HEK293 (cell line): ENCODE data around the gene PHACTR1.

Experiments
- CTCF ChIA-PET: fragments of 350-600 bp; formaldehyde crosslinking; extraction: SDS; loops from one replicate; lab custom pipeline; 2021; ENCODE audit warnings: antibody characterized with exemption; lab: Yijun Ruan, JAX
- POLR2A ChIA-PET: fragments of 300-600 bp; formaldehyde crosslinking; extraction: SDS; loops from one replicate; lab custom pipeline; 2020; ENCODE audit warnings: antibody characterized with exemption, inconsistent platforms; lab: Yijun Ruan, JAX
- H3K27ac ChIP-seq: fragments of 200-500 bp; sonication (Bioruptor generic); 2 replicates; pipeline ENCODE4 v1.5.1; 2014; ENCODE audit warnings: low read depth, low read length, control low read depth, inconsistent platforms; ENCODE audit errors: extremely low read depth
- H3K36me3 ChIP-seq, 2 experiments: fragments of 200-500 bp in 1 of 2; sonication (Bioruptor generic) in 1 of 2; 1 replicate in 1 of 2; 2 replicates in 1 of 2; pipeline ENCODE4 v1.5.1; 2014 to 2017; ENCODE audit warnings: inconsistent platforms in 2 of 2, low read length in 2 of 2; ENCODE audit not compliant: control insufficient read depth in 2 of 2, insufficient read depth in 1 of 2
- H3K4me1 ChIP-seq: fragments of 200-500 bp; sonication (Bioruptor generic); 2 replicates; pipeline ENCODE4 v1.5.1; 2014; ENCODE audit warnings: mild to moderate bottlenecking, low read length, inconsistent platforms; ENCODE audit not compliant: control insufficient read depth, insufficient read depth
- H3K4me3 ChIP-seq: 2 replicates; pipeline ENCODE4 v1.5.1; 2011; ENCODE audit warnings: low read depth, mild to moderate bottlenecking, control low read depth, low read length, moderate library complexity
- H3K9me3 ChIP-seq: fragments of 200-500 bp; sonication (Bioruptor generic); 2 replicates; pipeline ENCODE4 v1.5.1; 2014; ENCODE audit warnings: low read depth, low read length, inconsistent platforms; ENCODE audit not compliant: control insufficient read depth, insufficient read depth
- HOXC10 ChIP-seq: sonication (generic); formaldehyde crosslinking; IDR thresholded peaks from 2 replicates; pipeline ENCODE4 v1.8.1; 2023; ENCODE audit warnings: mild to moderate bottlenecking, missing genetic modification reagents
- KLF8 ChIP-seq: fragments of 450-650 bp; formaldehyde crosslinking; IDR thresholded peaks from 2 replicates; pipeline ENCODE4 v1.5.1; 2016; ENCODE audit warnings: missing biosample characterization, missing genetic modification characterization
- KLF9 ChIP-seq: fragments of 450-650 bp; formaldehyde crosslinking; IDR thresholded peaks from 2 replicates; pipeline ENCODE4 v1.5.1; 2016; ENCODE audit warnings: missing biosample characterization, missing genetic modification characterization, low read depth
- ZBTB1 ChIP-seq: fragments of 450-650 bp; formaldehyde crosslinking; IDR thresholded peaks from 2 replicates; pipeline ENCODE4 v1.5.1; 2016; ENCODE audit warnings: missing biosample characterization, missing genetic modification characterization
- ZNF112 ChIP-seq: fragments of 450-650 bp; formaldehyde crosslinking; IDR thresholded peaks from 2 replicates; pipeline ENCODE4 v1.5.0; 2017; ENCODE audit warnings: missing biosample characterization, missing genetic modification characterization
- ZNF121 ChIP-seq: fragments of 450-650 bp; formaldehyde crosslinking; IDR thresholded peaks from 2 replicates; pipeline ENCODE4 v1.5.1; 2016; ENCODE audit warnings: missing biosample characterization, missing genetic modification characterization
- ZNF157 ChIP-seq: fragments of 450-650 bp; formaldehyde crosslinking; IDR thresholded peaks from 2 replicates; pipeline ENCODE4 v1.5.1; 2016; ENCODE audit warnings: missing biosample characterization, missing genetic modification characterization
- ZNF169 ChIP-seq: fragments of 450-650 bp; formaldehyde crosslinking; IDR thresholded peaks from 2 replicates; pipeline ENCODE4 v1.5.1; 2016; ENCODE audit warnings: missing biosample characterization, missing genetic modification characterization
- ZNF175 ChIP-seq: fragments of 450-650 bp; formaldehyde crosslinking; IDR thresholded peaks from 2 replicates; pipeline ENCODE4 v1.5.1; 2016; ENCODE audit warnings: missing biosample characterization, missing genetic modification characterization
- ZNF24 ChIP-seq: fragments of 450-650 bp; formaldehyde crosslinking; IDR thresholded peaks from 2 replicates; pipeline ENCODE4 v1.5.1; 2016; ENCODE audit warnings: missing biosample characterization, missing genetic modification characterization
- ZNF302 ChIP-seq: fragments of 450-650 bp; formaldehyde crosslinking; IDR thresholded peaks from 2 replicates; pipeline ENCODE4 v1.5.1; 2016; ENCODE audit warnings: missing biosample characterization, missing genetic modification characterization, low read depth
- ZNF311 ChIP-seq: fragments of 450-650 bp; formaldehyde crosslinking; IDR thresholded peaks from 2 replicates; pipeline ENCODE4 v1.5.1; 2017; ENCODE audit warnings: missing biosample characterization, missing genetic modification characterization, borderline replicate concordance
- ZNF335 ChIP-seq: fragments of 450-650 bp; formaldehyde crosslinking; conservative IDR thresholded peaks from 2 replicates; pipeline ENCODE4 v1.5.1; 2016; ENCODE audit warnings: missing biosample characterization, missing genetic modification characterization
- ZNF391 ChIP-seq: fragments of 450-650 bp; formaldehyde crosslinking; IDR thresholded peaks from 2 replicates; pipeline ENCODE4 v1.5.1; 2016; ENCODE audit warnings: low read depth, missing biosample characterization, missing genetic modification characterization, borderline replicate concordance
- ZNF433 ChIP-seq: fragments of 450-650 bp; formaldehyde crosslinking; IDR thresholded peaks from 2 replicates; pipeline ENCODE4 v1.5.1; 2016; ENCODE audit warnings: missing biosample characterization, missing genetic modification characterization, low read depth
- ZNF548 ChIP-seq: fragments of 450-650 bp; formaldehyde crosslinking; IDR thresholded peaks from 2 replicates; pipeline ENCODE4 v1.5.1; 2016; ENCODE audit warnings: missing biosample characterization, missing genetic modification characterization
- ZNF664 ChIP-seq: fragments of 450-650 bp; formaldehyde crosslinking; IDR thresholded peaks from 2 replicates; pipeline ENCODE4 v1.5.1; 2016; ENCODE audit warnings: missing biosample characterization, missing genetic modification characterization
- TF ChIP-seq, protein P1 (sequence below): fragments of 450-650 bp; formaldehyde crosslinking; IDR thresholded peaks from 2 replicates; pipeline ENCODE4 v1.5.1; 2016; ENCODE audit warnings: missing biosample characterization, missing genetic modification characterization
- TF ChIP-seq, protein P2 (sequence below): fragments of 450-650 bp; formaldehyde crosslinking; IDR thresholded peaks from 2 replicates; pipeline ENCODE4; 2016; ENCODE audit warnings: missing biosample characterization, missing genetic modification characterization
- TF ChIP-seq, protein P3 (sequence below): fragments of 450-650 bp; formaldehyde crosslinking; IDR thresholded peaks from 2 replicates; pipeline ENCODE4 v1.5.1; 2016; ENCODE audit warnings: missing biosample characterization, missing genetic modification characterization
- TF ChIP-seq, protein P4 (sequence below): fragments of 450-650 bp; formaldehyde crosslinking; IDR thresholded peaks from 2 replicates; pipeline ENCODE4 v1.5.1; 2016; ENCODE audit warnings: missing biosample characterization, missing genetic modification characterization
- TF ChIP-seq, protein P5 (sequence below): sonication (generic); formaldehyde crosslinking; IDR thresholded peaks from 2 replicates; pipeline ENCODE4 v1.8.1; 2022; ENCODE audit warnings: mild to moderate bottlenecking, moderate library complexity, missing genetic modification reagents
- TF ChIP-seq, protein P6 (sequence below): fragments of 450-650 bp; formaldehyde crosslinking; optimal IDR thresholded peaks from 2 replicates; pipeline ENCODE3; 2016; ENCODE audit warnings: missing biosample characterization, mild to moderate bottlenecking, missing genetic modification characterization
- TF ChIP-seq, protein P7 (sequence below): IDR thresholded peaks from 2 replicates; pipeline ENCODE4 v1.6.1; 2011; ENCODE audit warnings: mild to moderate bottlenecking, low read depth, low read length, borderline replicate concordance
- TF ChIP-seq, protein P8 (sequence below): fragments of 450-650 bp; formaldehyde crosslinking; IDR thresholded peaks from 2 replicates; pipeline ENCODE4 v1.5.1; 2016; ENCODE audit warnings: missing biosample characterization, missing genetic modification characterization

PHACTR1 gene

DNA sequence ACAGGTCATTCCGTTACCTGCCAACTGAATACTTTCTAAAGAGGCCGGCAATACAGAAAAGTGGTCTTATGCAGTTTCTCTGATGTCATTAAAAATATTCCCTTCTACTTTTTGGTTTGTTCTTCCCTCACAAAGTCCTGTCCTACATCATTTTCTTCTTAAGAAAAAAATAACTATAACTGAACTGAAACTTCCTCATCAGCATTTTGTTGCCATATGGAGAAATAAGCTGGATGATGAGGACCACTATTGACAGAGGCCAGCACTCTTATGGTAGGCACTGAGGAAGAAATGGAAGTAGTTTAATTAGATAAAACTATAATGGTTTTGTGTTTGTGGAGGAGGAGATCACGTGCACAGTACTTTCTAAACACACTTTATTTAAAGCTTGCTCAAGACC is 274.9 kb downstream of the PHACTR1 start (continued):
- TF ChIP-seq, protein P1, sequence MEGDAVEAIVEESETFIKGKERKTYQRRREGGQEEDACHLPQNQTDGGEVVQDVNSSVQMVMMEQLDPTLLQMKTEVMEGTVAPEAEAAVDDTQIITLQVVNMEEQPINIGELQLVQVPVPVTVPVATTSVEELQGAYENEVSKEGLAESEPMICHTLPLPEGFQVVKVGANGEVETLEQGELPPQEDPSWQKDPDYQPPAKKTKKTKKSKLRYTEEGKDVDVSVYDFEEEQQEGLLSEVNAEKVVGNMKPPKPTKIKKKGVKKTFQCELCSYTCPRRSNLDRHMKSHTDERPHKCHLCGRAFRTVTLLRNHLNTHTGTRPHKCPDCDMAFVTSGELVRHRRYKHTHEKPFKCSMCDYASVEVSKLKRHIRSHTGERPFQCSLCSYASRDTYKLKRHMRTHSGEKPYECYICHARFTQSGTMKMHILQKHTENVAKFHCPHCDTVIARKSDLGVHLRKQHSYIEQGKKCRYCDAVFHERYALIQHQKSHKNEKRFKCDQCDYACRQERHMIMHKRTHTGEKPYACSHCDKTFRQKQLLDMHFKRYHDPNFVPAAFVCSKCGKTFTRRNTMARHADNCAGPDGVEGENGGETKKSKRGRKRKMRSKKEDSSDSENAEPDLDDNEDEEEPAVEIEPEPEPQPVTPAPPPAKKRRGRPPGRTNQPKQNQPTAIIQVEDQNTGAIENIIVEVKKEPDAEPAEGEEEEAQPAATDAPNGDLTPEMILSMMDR (tag by site-specific recombination): no peak
- TF ChIP-seq ZNF311 (tag by site-specific recombination) (no peak), ZNF335 (no peak), ZNF548 (tag by site-specific recombination) (no peak), ZNF121 (tag by site-specific recombination) (no peak), ZNF302 (tag by site-specific recombination) (no peak), ZNF112 (tag by site-specific recombination) (no peak), ZNF175 (tag by site-specific recombination) (no peak)
- TF ChIP-seq, protein P2, sequence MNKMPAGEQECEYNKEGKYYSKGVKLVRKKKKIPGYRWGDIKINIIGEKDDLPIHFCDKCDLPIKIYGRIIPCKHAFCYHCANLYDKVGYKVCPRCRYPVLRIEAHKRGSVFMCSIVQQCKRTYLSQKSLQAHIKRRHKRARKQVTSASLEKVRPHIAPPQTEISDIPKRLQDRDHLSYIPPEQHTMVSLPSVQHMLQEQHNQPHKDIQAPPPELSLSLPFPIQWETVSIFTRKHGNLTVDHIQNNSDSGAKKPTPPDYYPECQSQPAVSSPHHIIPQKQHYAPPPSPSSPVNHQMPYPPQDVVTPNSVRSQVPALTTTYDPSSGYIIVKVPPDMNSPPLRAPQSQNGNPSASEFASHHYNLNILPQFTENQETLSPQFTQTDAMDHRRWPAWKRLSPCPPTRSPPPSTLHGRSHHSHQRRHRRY: no peak
- TF ChIP-seq, protein P3, sequence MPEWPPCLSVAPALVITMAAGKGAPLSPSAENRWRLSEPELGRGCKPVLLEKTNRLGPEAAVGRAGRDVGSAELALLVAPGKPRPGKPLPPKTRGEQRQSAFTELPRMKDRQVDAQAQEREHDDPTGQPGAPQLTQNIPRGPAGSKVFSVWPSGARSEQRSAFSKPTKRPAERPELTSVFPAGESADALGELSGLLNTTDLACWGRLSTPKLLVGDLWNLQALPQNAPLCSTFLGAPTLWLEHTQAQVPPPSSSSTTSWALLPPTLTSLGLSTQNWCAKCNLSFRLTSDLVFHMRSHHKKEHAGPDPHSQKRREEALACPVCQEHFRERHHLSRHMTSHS (tag by site-specific recombination): no peak
- TF ChIP-seq, protein P4, sequence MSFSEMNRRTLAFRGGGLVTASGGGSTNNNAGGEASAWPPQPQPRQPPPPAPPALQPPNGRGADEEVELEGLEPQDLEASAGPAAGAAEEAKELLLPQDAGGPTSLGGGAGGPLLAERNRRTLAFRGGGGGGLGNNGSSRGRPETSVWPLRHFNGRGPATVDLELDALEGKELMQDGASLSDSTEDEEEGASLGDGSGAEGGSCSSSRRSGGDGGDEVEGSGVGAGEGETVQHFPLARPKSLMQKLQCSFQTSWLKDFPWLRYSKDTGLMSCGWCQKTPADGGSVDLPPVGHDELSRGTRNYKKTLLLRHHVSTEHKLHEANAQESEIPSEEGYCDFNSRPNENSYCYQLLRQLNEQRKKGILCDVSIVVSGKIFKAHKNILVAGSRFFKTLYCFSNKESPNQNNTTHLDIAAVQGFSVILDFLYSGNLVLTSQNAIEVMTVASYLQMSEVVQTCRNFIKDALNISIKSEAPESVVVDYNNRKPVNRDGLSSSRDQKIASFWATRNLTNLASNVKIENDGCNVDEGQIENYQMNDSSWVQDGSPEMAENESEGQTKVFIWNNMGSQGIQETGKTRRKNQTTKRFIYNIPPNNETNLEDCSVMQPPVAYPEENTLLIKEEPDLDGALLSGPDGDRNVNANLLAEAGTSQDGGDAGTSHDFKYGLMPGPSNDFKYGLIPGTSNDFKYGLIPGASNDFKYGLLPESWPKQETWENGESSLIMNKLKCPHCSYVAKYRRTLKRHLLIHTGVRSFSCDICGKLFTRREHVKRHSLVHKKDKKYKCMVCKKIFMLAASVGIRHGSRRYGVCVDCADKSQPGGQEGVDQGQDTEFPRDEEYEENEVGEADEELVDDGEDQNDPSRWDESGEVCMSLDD (tag by site-specific recombination): no peak

DNA sequence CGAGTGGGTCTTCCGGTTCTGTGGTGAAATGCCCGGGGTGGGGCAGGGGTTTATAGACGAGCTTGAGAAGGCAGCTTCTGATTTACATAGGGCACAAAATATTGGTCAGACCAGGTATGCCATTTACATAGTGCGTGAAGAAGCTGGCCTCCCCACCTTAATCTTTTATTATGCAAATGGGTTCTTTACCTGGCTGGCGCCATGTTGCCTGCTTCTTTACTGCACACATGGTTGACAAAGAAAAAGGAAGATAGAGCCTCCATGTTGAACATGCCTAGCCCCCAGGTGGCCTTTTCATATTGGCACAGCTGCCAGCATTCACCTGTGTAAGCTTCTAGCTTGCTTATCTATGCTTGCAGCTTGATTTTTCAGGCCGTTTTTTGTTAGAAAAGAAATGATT is 276.2 kb downstream of the PHACTR1 start:
- ChIA-PET CTCF (interaction anchor here (0.7 to 1.5 kb wide), 2 partner anchors 81 to 705 kb away, joined by 3 to 6 read pairs; no protein-coding TSS in a partner anchor), POLR2A (no interaction called here)
- H3K4me3 ChIP-seq: no peak overlapping the region
- H3K36me3 ChIP-seq: no peaks in the 10 kb centered on the region
- H3K9me3 ChIP-seq: no peaks in the 10 kb centered on the region
- no peaks in the 10 kb centered on the region for H3K4me1 ChIP-seq
- H3K27ac ChIP-seq: no peak overlapping the region
- TF ChIP-seq ZNF24 (tag by site-specific recombination) (no peak), ZNF391 (no peak), ZBTB1 (tag by site-specific recombination) (no peak), HOXC10 (CRISPR knock-in tag) (no peak), KLF9 (tag by site-specific recombination) (no peak), KLF8 (tag by site-specific recombination) (no peak), ZNF157 (tag by site-specific recombination) (no peak), ZNF169 (tag by site-specific recombination) (no peak), ZNF664 (tag by site-specific recombination) (no peak), ZNF433 (tag by site-specific recombination) (no peak)
- TF ChIP-seq, protein P3 (tag by site-specific recombination): no peak
- TF ChIP-seq, protein P5, sequence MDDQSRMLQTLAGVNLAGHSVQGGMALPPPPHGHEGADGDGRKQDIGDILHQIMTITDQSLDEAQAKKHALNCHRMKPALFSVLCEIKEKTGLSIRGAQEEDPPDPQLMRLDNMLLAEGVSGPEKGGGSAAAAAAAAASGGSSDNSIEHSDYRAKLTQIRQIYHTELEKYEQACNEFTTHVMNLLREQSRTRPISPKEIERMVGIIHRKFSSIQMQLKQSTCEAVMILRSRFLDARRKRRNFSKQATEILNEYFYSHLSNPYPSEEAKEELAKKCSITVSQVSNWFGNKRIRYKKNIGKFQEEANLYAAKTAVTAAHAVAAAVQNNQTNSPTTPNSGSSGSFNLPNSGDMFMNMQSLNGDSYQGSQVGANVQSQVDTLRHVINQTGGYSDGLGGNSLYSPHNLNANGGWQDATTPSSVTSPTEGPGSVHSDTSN (CRISPR knock-in tag): no peak
- TF ChIP-seq, protein P6, sequence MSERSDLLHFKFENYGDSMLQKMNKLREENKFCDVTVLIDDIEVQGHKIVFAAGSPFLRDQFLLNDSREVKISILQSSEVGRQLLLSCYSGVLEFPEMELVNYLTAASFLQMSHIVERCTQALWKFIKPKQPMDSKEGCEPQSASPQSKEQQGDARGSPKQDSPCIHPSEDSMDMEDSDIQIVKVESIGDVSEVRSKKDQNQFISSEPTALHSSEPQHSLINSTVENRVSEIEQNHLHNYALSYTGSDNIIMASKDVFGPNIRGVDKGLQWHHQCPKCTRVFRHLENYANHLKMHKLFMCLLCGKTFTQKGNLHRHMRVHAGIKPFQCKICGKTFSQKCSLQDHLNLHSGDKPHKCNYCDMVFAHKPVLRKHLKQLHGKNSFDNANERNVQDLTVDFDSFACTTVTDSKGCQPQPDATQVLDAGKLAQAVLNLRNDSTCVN (tag by site-specific recombination): no peak
- TF ChIP-seq, protein P7, sequence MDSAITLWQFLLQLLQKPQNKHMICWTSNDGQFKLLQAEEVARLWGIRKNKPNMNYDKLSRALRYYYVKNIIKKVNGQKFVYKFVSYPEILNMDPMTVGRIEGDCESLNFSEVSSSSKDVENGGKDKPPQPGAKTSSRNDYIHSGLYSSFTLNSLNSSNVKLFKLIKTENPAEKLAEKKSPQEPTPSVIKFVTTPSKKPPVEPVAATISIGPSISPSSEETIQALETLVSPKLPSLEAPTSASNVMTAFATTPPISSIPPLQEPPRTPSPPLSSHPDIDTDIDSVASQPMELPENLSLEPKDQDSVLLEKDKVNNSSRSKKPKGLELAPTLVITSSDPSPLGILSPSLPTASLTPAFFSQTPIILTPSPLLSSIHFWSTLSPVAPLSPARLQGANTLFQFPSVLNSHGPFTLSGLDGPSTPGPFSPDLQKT: no peak
- TF ChIP-seq, protein P8, sequence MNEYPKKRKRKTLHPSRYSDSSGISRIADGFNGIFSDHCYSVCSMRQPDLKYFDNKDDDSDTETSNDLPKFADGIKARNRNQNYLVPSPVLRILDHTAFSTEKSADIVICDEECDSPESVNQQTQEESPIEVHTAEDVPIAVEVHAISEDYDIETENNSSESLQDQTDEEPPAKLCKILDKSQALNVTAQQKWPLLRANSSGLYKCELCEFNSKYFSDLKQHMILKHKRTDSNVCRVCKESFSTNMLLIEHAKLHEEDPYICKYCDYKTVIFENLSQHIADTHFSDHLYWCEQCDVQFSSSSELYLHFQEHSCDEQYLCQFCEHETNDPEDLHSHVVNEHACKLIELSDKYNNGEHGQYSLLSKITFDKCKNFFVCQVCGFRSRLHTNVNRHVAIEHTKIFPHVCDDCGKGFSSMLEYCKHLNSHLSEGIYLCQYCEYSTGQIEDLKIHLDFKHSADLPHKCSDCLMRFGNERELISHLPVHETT (tag by site-specific recombination): no peak
